B cell (primary cell): ENCODE data around the gene SAP30L. TPM values are rescaled to one million over a fixed set of nuclear protein-coding genes. Genes with fewer than 3 reads are reported as not detected.
A peak's percentile ranks its signal among the peaks of the same experiment; 100 is the strongest.

Experiments used
- ATAC-seq: fragments of 200-7000 bp; cut with Tn5 transposase; one replicate; pipeline ENCODE4 v1.10.0; 2021; ENCODE audit warnings: low read depth, mild to moderate bottlenecking, moderate number of reproducible peaks, moderate library complexity
- CTCF ChIA-PET: fragments of 350-600 bp; sonication (Branson Sonifier 250); formaldehyde crosslinking; loops from one replicate; lab custom pipeline; 2021; ENCODE audit warnings: antibody characterized with exemption, inconsistent platforms; lab: Charles Lee
- POLR2A ChIA-PET: fragments of 350-600 bp; sonication (Branson Sonifier 250); formaldehyde crosslinking; loops from one replicate; lab custom pipeline; 2021; ENCODE audit warnings: antibody characterized with exemption; lab: Charles Lee
- DNase-seq: peaks from one replicate; pipeline ENCODE4 v3.0.0; 2013
- H2AFZ ChIP-seq: 2 replicates; pipeline ENCODE4 v1.6.1; 2012; ENCODE audit warnings: mild to moderate bottlenecking, low read depth, low read length; ENCODE audit not compliant: insufficient read depth, poor library complexity, severe bottlenecking
- H3K27ac ChIP-seq, 2 donors: 1 replicate in 1 of 2; 2 replicates in 1 of 2; pipeline ENCODE4 v1.5.1; 2012 to 2013; ENCODE audit warnings: low read length in 2 of 2, mild to moderate bottlenecking in 2 of 2, moderate library complexity in 1 of 2
- H3K27me3 ChIP-seq, 4 experiments: fragments of 200-600 bp in 1 of 4; sonication (generic) in 1 of 4; replicated peaks in 1 of 4; 1 replicate in 2 of 4; 2 replicates in 2 of 4; pipeline versions ENCODE4 v1.6.1 to v1.7.0; 2013 to 2016; ENCODE audit warnings: low read length in 3 of 4, mild to moderate bottlenecking in 2 of 4, mixed read lengths in 1 of 4, moderate library complexity in 1 of 4; ENCODE audit not compliant: insufficient read depth in 4 of 4, control insufficient read depth in 3 of 4; ENCODE audit errors: control extremely low read depth in 1 of 4
- H3K36me3 ChIP-seq, 2 experiments: replicated peaks in 1 of 2; 1 replicate in 1 of 2; 2 replicates in 1 of 2; pipeline versions ENCODE4 v1.6.1 to v1.7.1; 2013; ENCODE audit warnings: low read length in 1 of 2; ENCODE audit not compliant: insufficient read depth in 2 of 2, control insufficient read depth in 1 of 2; ENCODE audit errors: control extremely low read depth in 1 of 2, extremely low read depth in 1 of 2
- H3K4me1 ChIP-seq, 2 donors: fragments of 200-600 bp in 1 of 2; sonication (generic) in 1 of 2; 1 replicate in 1 of 2; 2 replicates in 1 of 2; pipeline versions ENCODE4 v1.5.1 to v1.6.1; 2013 to 2017; ENCODE audit warnings: low read length in 2 of 2; ENCODE audit not compliant: control insufficient read depth in 2 of 2, insufficient read depth in 2 of 2
- H3K4me2 ChIP-seq: replicated peaks from 2 replicates; pipeline ENCODE3; 2012; ENCODE audit warnings: mild to moderate bottlenecking, low read depth, low read length; ENCODE audit not compliant: poor library complexity, severe bottlenecking
- H3K4me3 ChIP-seq, 5 experiments: fragments of 200-600 bp in 1 of 5; sonication (generic) in 1 of 5; 1 replicate in 3 of 5; 2 replicates in 2 of 5; pipeline versions ENCODE4 v1.5.1 to v1.7.0; 2011 to 2016; ENCODE audit warnings: low read length in 4 of 5, mild to moderate bottlenecking in 4 of 5, low read depth in 2 of 5, control low read depth in 1 of 5, moderate library complexity in 1 of 5; ENCODE audit not compliant: insufficient read depth in 1 of 5; ENCODE audit errors: control extremely low read depth in 1 of 5, extremely low read depth in 1 of 5
- H3K79me2 ChIP-seq: fragments of 200-600 bp; sonication (generic); one replicate; pipeline ENCODE4 v1.6.0; 2016; ENCODE audit warnings: low read length; ENCODE audit not compliant: control insufficient read depth, insufficient read depth
- H3K9ac ChIP-seq: fragments of 200-600 bp; sonication (generic); 2 replicates; pipeline ENCODE4 v1.6.1; 2017; ENCODE audit warnings: mild to moderate bottlenecking, low read length, moderate library complexity
- H3K9me3 ChIP-seq, 3 donors: one replicate each; pipeline versions ENCODE4 v1.6.1 to v1.7.1; 2013; ENCODE audit warnings: low read length in 2 of 3; ENCODE audit not compliant: control insufficient read depth in 2 of 3, insufficient read depth in 1 of 3; ENCODE audit errors: control extremely low read depth in 1 of 3
- H4K20me1 ChIP-seq: 2 replicates; pipeline ENCODE4 v1.6.0; 2012; ENCODE audit warnings: mild to moderate bottlenecking, low read length; ENCODE audit not compliant: insufficient read depth, control insufficient read depth, poor library complexity, severe bottlenecking
- H3K27ac Mint-ChIP-seq: one replicate; pipeline ENCODE4 v1.8.0; 2021; ENCODE audit warnings: mixed read lengths
- H3K27me3 Mint-ChIP-seq: one replicate; pipeline ENCODE4 v1.8.0; 2021; ENCODE audit warnings: mixed read lengths
- H3K4me1 Mint-ChIP-seq: one replicate; pipeline ENCODE4 v1.8.0; 2021; ENCODE audit warnings: mixed read lengths
- H3K4me3 Mint-ChIP-seq: one replicate; pipeline ENCODE4 v1.8.0; 2021; ENCODE audit warnings: mixed read lengths
- H3K9me3 Mint-ChIP-seq: one replicate; pipeline ENCODE4 v1.8.0; 2022; ENCODE audit warnings: mixed read lengths; ENCODE audit not compliant: insufficient read depth
- CTCF ChIP-seq: fragments of 200-600 bp; IDR thresholded peaks from one replicate; pipeline ENCODE4 v1.8.0; 2022; ENCODE audit warnings: antibody characterized with exemption, mild to moderate bottlenecking
- EZH2 ChIP-seq: IDR thresholded peaks from 2 replicates; pipeline ENCODE4 v1.6.1; 2012; ENCODE audit warnings: borderline replicate concordance, low read depth, mild to moderate bottlenecking, moderate library complexity, low read length; ENCODE audit not compliant: insufficient read depth, poor library complexity, severe bottlenecking
- WGBS: methylation state at CpG from one replicate; pipeline ENCODE4 v1.1.5; 2013; ENCODE audit warnings: missing lambda C conversion rate; ENCODE audit not compliant: insufficient coverage; 5-methylcytosine and 5-hydroxymethylcytosine counted together
- intact Hi-C: fragments of 100-400 bp; cut with micrococcal nuclease; formaldehyde crosslinking; loops from one replicate; pipeline ENCODE4 v1.10.0; 2022
- polyA plus RNA-seq: library from polyadenylated mRNA; depleted of rRNA; stranded (reverse); fragments of >200 nt; gene quantifications from 2 replicates; pipeline ENCODE4 v1.2.3, GENCODE V29; 2012
- total RNA-seq, 2 donors: library from RNA; stranded (reverse); fragments of 120-200 nt in 1 of 2; gene quantifications; 1 replicate in 1 of 2; 2 replicates in 1 of 2; pipeline versions ENCODE4 v1.2.3 to v1.2.4, GENCODE V29; 2013 to 2022

SAP30L gene
- total and polyA plus RNA-seq, 2 donors (not counting 1 experiment from before 2014, with no cell fraction given) = 34.8 to 41.5 TPM

- no peaks in the 10 kb centered on the region for H3K79me2 ChIP-seq
- H3K4me3 ChIP-seq = no peak overlapping the region
- H3K27ac ChIP-seq = no peak overlapping the region
- Mint-ChIP-seq H3K27me3 (peaks cover 82% of the 10 kb centered on the region), H3K27ac (no peak overlapping the region), H3K9me3 (no peaks in the 10 kb centered on the region), H3K4me1 (peaks cover 40% of the 10 kb centered on the region), H3K4me3 (no peak overlapping the region)
- no peaks in the 10 kb centered on the region for H4K20me1 ChIP-seq
- peaks cover 0 to 98% (median 89%) of the 10 kb centered on the region in 4 experiments for H3K27me3 ChIP-seq
- no peak for ATAC-seq
- no peaks in the 10 kb centered on the region for H3K36me3 ChIP-seq
- CTCF ChIA-PET = interaction anchor here (1.1 to 1.3 kb wide), 2 partner anchors 15 to 410 kb away, joined by 3 to 4 read pairs; no protein-coding TSS in a partner anchor
- H3K9me3 ChIP-seq = peaks cover 0 to 66% (median 9%) of the 10 kb centered on the region in 3 donors
- peak overlapping the region; percentile 2 for H3K4me2 ChIP-seq
- peak; percentile 23 for DNase-seq
- 22% methylated on average over 6 of the region's 11 CpGs for WGBS
- no peak for TF ChIP-seq CTCF
- no peak for TF ChIP-seq EZH2
- POLR2A ChIA-PET = no interaction called here
- H3K9ac ChIP-seq = no peak overlapping the region
- intact Hi-C loops = no loop called here
- H3K4me1 ChIP-seq = peaks cover 45 to 52% of the 10 kb centered on the region in 2 donors
- no peak overlapping the region for H2AFZ ChIP-seq
Measured at GRCh38 chr5:154481584-154482381, 36.0 kb downstream of the SAP30L start.
